Thyroid gland (tissue), 4 donors: Measurements from ENCODE around the gene CDC6.

ENCODE experiments used
- CTCF ChIP-seq, 6 experiments: fragments of 200-600 bp in 3 of 6; fragments of 450-650 bp in 3 of 6; sonication (generic) in 3 of 6; IDR thresholded peaks; one replicate each; pipeline ENCODE4 v1.5.1; 2016 to 2019; ENCODE audit warnings: antibody characterized with exemption in 6 of 6, mild to moderate bottlenecking in 2 of 6, inconsistent platforms in 1 of 6, moderate library complexity in 1 of 6
- POLR2A ChIP-seq, 2 donors: fragments of 450-650 bp; IDR thresholded peaks; one replicate each; pipeline ENCODE4 v1.6.1; 2017; ENCODE audit warnings: antibody characterized with exemption in 2 of 2, mild to moderate bottlenecking in 2 of 2, moderate library complexity in 1 of 2

GRCh38 chr17:40349895-40350688 is 62.4 kb downstream of the CDC6 start:
- no peak for TF ChIP-seq CTCF (IDR thresholded peaks at IDR 0.05)
- TF ChIP-seq POLR2A (IDR thresholded peaks at IDR 0.05): no peak
